ENCODE data around the gene ATRN.

Gene ATRN

GRCh38 chr20:3557237-3557785, 86.5 kb downstream of the ATRN start:
- H3K9me3 ChIP-seq (ENCODE audit: insufficient read depth, low read depth, low read length): no peaks in the 10 kb centered on the region
- no peak overlapping the region for H3K27ac ChIP-seq (ENCODE audit: low read length)
- H3K27me3 ChIP-seq (ENCODE audit: insufficient read depth, low read length): no peaks in the 10 kb centered on the region
- H3K9ac ChIP-seq (ENCODE audit: low read depth, low read length): no peak overlapping the region
- H3K36me3 ChIP-seq (ENCODE audit: insufficient read depth, low read depth, low read length): no peaks in the 10 kb centered on the region
- H3K4me1 ChIP-seq (ENCODE audit: insufficient read depth, low read length): no peaks in the 10 kb centered on the region
- H3K4me3 ChIP-seq (ENCODE audit: low read length): no peak overlapping the region

- no peaks in the 10 kb centered on the region for H3K27me3 ChIP-seq (ENCODE audit: insufficient read depth, low read length)
- H3K27ac ChIP-seq (ENCODE audit: low read length): no peak overlapping the region
- no peaks in the 10 kb centered on the region for H3K9me3 ChIP-seq (ENCODE audit: insufficient read depth, low read depth, low read length)
- no peak overlapping the region for H3K4me3 ChIP-seq (ENCODE audit: low read length)
- no peaks in the 10 kb centered on the region for H3K4me1 ChIP-seq (ENCODE audit: insufficient read depth, low read length)
- no peak overlapping the region for H3K9ac ChIP-seq (ENCODE audit: low read depth, low read length)
- no peaks in the 10 kb centered on the region for H3K36me3 ChIP-seq (ENCODE audit: insufficient read depth, low read depth, low read length)
These were observed 88.4 kb downstream of the ATRN start for GRCh38 chr20:3559231-3559630.

DNA sequence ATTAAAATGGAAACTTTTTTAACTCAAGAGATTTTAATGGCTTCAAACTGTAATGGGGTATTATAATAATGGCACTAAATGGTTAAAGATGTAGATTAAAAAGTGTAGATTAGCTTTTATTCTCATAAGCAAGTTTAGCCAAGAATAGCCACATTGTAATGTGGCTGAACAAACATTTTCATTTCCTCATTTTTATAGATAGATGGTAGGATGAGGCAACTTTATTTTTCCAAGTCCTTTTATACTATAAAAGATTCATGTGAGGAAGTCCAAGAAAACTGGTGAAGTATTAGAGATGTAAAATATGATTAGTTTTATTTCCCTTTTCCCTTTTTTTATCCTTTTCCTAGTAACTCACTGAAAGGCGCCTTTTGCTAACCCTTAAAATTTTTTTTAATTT, 88.8 kb downstream of the ATRN start:
- H3K4me1 ChIP-seq (ENCODE audit: insufficient read depth, low read length): no peaks in the 10 kb centered on the region
- no peak overlapping the region for H3K4me3 ChIP-seq (ENCODE audit: low read length)
- H3K36me3 ChIP-seq (ENCODE audit: insufficient read depth, low read depth, low read length): no peaks in the 10 kb centered on the region
- H3K9me3 ChIP-seq (ENCODE audit: insufficient read depth, low read depth, low read length): no peaks in the 10 kb centered on the region
- H3K27me3 ChIP-seq (ENCODE audit: insufficient read depth, low read length): no peaks in the 10 kb centered on the region
- H3K9ac ChIP-seq (ENCODE audit: low read depth, low read length): no peak overlapping the region
- no peak overlapping the region for H3K27ac ChIP-seq (ENCODE audit: low read length)

DNA sequence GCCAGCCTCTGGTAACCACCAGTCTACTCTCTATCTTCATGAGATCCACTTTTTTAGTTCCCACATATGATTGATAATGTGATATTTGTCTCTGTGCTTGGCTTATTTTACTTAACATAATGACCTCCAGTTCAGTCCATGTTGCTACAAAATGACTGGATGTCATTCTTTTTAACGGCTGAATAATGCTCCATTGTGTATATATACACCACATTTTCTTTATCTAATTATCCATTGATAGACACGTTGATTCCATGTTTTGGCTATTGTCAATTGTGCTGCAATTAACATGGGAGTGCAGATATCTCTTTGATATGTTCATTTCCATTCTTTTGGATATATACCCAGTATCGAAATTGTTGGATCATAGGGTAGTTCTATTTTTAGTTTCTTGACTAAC, 89.3 kb downstream of the ATRN start:
- H3K9ac ChIP-seq (ENCODE audit: low read depth, low read length): no peak overlapping the region
- no peaks in the 10 kb centered on the region for H3K27me3 ChIP-seq (ENCODE audit: insufficient read depth, low read length)
- H3K4me1 ChIP-seq (ENCODE audit: insufficient read depth, low read length): no peaks in the 10 kb centered on the region
- H3K27ac ChIP-seq (ENCODE audit: low read length): no peak overlapping the region
- H3K9me3 ChIP-seq (ENCODE audit: insufficient read depth, low read depth, low read length): no peaks in the 10 kb centered on the region
- no peaks in the 10 kb centered on the region for H3K36me3 ChIP-seq (ENCODE audit: insufficient read depth, low read depth, low read length)
- no peak overlapping the region for H3K4me3 ChIP-seq (ENCODE audit: low read length)

DNA sequence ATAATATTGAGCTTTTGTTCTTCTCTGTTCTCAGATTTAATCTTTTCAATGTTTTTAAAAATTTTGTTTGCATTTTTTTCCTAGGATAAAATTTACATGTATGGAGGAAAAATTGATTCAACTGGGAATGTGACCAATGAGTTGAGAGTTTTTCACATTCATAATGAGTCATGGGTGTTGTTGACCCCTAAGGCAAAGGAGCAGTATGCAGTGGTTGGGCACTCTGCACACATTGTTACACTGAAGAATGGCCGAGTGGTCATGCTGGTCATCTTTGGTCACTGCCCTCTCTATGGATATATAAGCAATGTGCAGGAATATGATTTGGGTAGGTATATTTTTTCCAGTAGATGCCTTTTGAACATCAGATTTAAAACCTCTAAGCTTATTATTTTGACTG, 89.8 kb downstream of the ATRN start:
- Histone ChIP-seq H3K27me3 (ENCODE audit: insufficient read depth, low read length) (no peaks in the 10 kb centered on the region), H3K4me1 (ENCODE audit: insufficient read depth, low read length) (no peaks in the 10 kb centered on the region), H3K36me3 (ENCODE audit: insufficient read depth, low read depth, low read length) (no peaks in the 10 kb centered on the region), H3K27ac (ENCODE audit: low read length) (no peak overlapping the region), H3K9ac (ENCODE audit: low read depth, low read length) (no peak overlapping the region), H3K9me3 (ENCODE audit: insufficient read depth, low read depth, low read length) (no peaks in the 10 kb centered on the region), H3K4me3 (ENCODE audit: low read length) (no peak overlapping the region)

DNA sequence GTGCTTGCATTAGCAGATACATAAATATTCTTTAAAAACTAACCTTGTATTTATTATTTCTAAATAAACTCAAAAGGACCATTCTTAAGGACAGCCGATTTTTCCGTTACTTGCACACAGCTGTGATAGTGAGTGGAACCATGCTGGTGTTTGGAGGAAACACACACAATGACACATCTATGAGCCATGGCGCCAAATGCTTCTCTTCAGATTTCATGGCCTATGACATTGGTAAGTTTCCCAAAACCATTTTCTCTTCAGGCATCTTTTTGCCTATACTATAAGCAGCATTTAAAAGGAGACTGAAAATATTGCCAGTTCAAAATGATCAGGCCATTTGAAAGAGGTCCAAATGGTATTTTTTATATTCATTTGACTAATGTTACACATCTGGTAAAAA, 92.3 kb downstream of the ATRN start:
- H3K27me3 ChIP-seq (ENCODE audit: insufficient read depth, low read length): no peaks in the 10 kb centered on the region
- H3K4me1 ChIP-seq (ENCODE audit: insufficient read depth, low read length): no peaks in the 10 kb centered on the region; the same call in 1 of the 2 replicates
- no peak overlapping the region for H3K27ac ChIP-seq (ENCODE audit: low read length)
- H3K36me3 ChIP-seq (ENCODE audit: insufficient read depth, low read depth, low read length): no peaks in the 10 kb centered on the region
- H3K9ac ChIP-seq (ENCODE audit: low read depth, low read length): no peak overlapping the region
- H3K4me3 ChIP-seq (ENCODE audit: low read length): no peak overlapping the region
- H3K9me3 ChIP-seq (ENCODE audit: insufficient read depth, low read depth, low read length): no peaks in the 10 kb centered on the region

GRCh38 chr20:3563548-3564177, 92.8 kb downstream of the ATRN start:
- no peaks in the 10 kb centered on the region for H3K36me3 ChIP-seq (ENCODE audit: insufficient read depth, low read depth, low read length)
- no peaks in the 10 kb centered on the region for H3K9me3 ChIP-seq (ENCODE audit: insufficient read depth, low read depth, low read length)
- H3K4me3 ChIP-seq (ENCODE audit: low read length): no peak overlapping the region
- H3K27ac ChIP-seq (ENCODE audit: low read length): no peak overlapping the region
- H3K27me3 ChIP-seq (ENCODE audit: insufficient read depth, low read length): no peaks in the 10 kb centered on the region
- no peak overlapping the region for H3K9ac ChIP-seq (ENCODE audit: low read depth, low read length)
- H3K4me1 ChIP-seq (ENCODE audit: insufficient read depth, low read length): no peaks in the 10 kb centered on the region; the same call in 1 of the 2 replicates

- no peaks in the 10 kb centered on the region for H3K27me3 ChIP-seq (ENCODE audit: insufficient read depth, low read length)
- H3K36me3 ChIP-seq (ENCODE audit: insufficient read depth, low read depth, low read length): no peaks in the 10 kb centered on the region
- H3K9me3 ChIP-seq (ENCODE audit: insufficient read depth, low read depth, low read length): no peaks in the 10 kb centered on the region
These were observed 95.0 kb downstream of the ATRN start for GRCh38 chr20:3565851-3566250.

GRCh38 chr20:3572151-3572550, 101.3 kb downstream of the ATRN start:
- peaks cover 4% of the 10 kb centered on the region for H3K36me3 ChIP-seq (ENCODE audit: insufficient read depth, low read depth, low read length)
- no peaks in the 10 kb centered on the region for H3K9me3 ChIP-seq (ENCODE audit: insufficient read depth, low read depth, low read length)
- no peak overlapping the region for H3K27ac ChIP-seq (ENCODE audit: low read length)
- no peaks in the 10 kb centered on the region for H3K4me1 ChIP-seq (ENCODE audit: insufficient read depth, low read length)
- no peak overlapping the region for H3K9ac ChIP-seq (ENCODE audit: low read depth, low read length)
- no peak overlapping the region for H3K4me3 ChIP-seq (ENCODE audit: low read length)
- H3K27me3 ChIP-seq (ENCODE audit: insufficient read depth, low read length): no peaks in the 10 kb centered on the region

More at GRCh38 chr20:3565851-3566250, 95.0 kb downstream of the ATRN start:
- no peak overlapping the region for H3K4me3 ChIP-seq (ENCODE audit: low read length)
- H3K4me1 ChIP-seq (ENCODE audit: insufficient read depth, low read length): no peaks in the 10 kb centered on the region; the same call in 1 of the 2 replicates
- no peak overlapping the region for H3K27ac ChIP-seq (ENCODE audit: low read length)
- H3K9ac ChIP-seq (ENCODE audit: low read depth, low read length): no peak overlapping the region

- Histone ChIP-seq H3K27me3 (ENCODE audit: insufficient read depth, low read length) (no peaks in the 10 kb centered on the region), H3K9me3 (ENCODE audit: insufficient read depth, low read depth, low read length) (no peaks in the 10 kb centered on the region), H3K9ac (ENCODE audit: low read depth, low read length) (no peak overlapping the region), H3K27ac (ENCODE audit: low read length) (no peak overlapping the region), H3K4me3 (ENCODE audit: low read length) (no peak overlapping the region), H3K4me1 (ENCODE audit: insufficient read depth, low read length) (no peaks in the 10 kb centered on the region), H3K36me3 (ENCODE audit: insufficient read depth, low read depth, low read length) (peaks cover 4% of the 10 kb centered on the region)
These were observed 105.5 kb downstream of the ATRN start for GRCh38 chr20:3576363-3576762.

GRCh38 chr20:3577366-3577765, 106.5 kb downstream of the ATRN start:
- Histone ChIP-seq H3K27me3 (ENCODE audit: insufficient read depth, low read length) (no peaks in the 10 kb centered on the region), H3K27ac (ENCODE audit: low read length) (no peak overlapping the region), H3K9ac (ENCODE audit: low read depth, low read length) (no peak overlapping the region), H3K36me3 (ENCODE audit: insufficient read depth, low read depth, low read length) (peaks cover 9% of the 10 kb centered on the region), H3K9me3 (ENCODE audit: insufficient read depth, low read depth, low read length) (no peaks in the 10 kb centered on the region), H3K4me3 (ENCODE audit: low read length) (no peak overlapping the region), H3K4me1 (ENCODE audit: insufficient read depth, low read length) (no peaks in the 10 kb centered on the region)

- no peak overlapping the region for H3K9ac ChIP-seq (ENCODE audit: low read depth, low read length)
- no peaks in the 10 kb centered on the region for H3K9me3 ChIP-seq (ENCODE audit: insufficient read depth, low read depth, low read length)
- no peak overlapping the region for H3K4me3 ChIP-seq (ENCODE audit: low read length)
- peaks cover 10% of the 10 kb centered on the region for H3K36me3 ChIP-seq (ENCODE audit: insufficient read depth, low read depth, low read length)
- no peak overlapping the region for H3K27ac ChIP-seq (ENCODE audit: low read length)
- no peaks in the 10 kb centered on the region for H3K4me1 ChIP-seq (ENCODE audit: insufficient read depth, low read length)
- H3K27me3 ChIP-seq (ENCODE audit: insufficient read depth, low read length): no peaks in the 10 kb centered on the region
These were observed 109.6 kb downstream of the ATRN start for GRCh38 chr20:3580412-3580811.
